NCI-H1105 treated with DMSO at 0.1 percent for 48 hours (cell line): ENCODE measurements around the gene RUVBL2.

ENCODE experiments used
- DNase-seq: peaks from one replicate; lab custom pipeline; 2025; lab: John Stamatoyannopoulos, UW

The RUVBL2 gene

GRCh38 chr19:48989701-48990291 lies 3.9 kb upstream of the RUVBL2 start:
- no peak for DNase-seq

- no peak for DNase-seq
Observed at GRCh38 chr19:48990400-48990799, 3.3 kb upstream of the RUVBL2 start.

- DNase-seq, result no peak
Observed at GRCh38 chr19:48991011-48991609, 2.6 kb upstream of the RUVBL2 start.

- no peak for DNase-seq
Observed at GRCh38 chr19:48991873-48992580, 1.7 kb upstream of the RUVBL2 start.

- DNase-seq, result no peak
Observed at GRCh38 chr19:48992581-48993174, 1.0 kb upstream of the RUVBL2 start.

GRCh38 chr19:48994035-48994386 lies 324 bp downstream of the RUVBL2 start:
- DNase-seq, result no peak

- no peak for DNase-seq
Observed at GRCh38 chr19:48997972-48998371, 4.3 kb downstream of the RUVBL2 start.

- DNase-seq, result no peak
Observed at GRCh38 chr19:48999481-49000325, 6.0 kb downstream of the RUVBL2 start.

- no peak for DNase-seq
Observed at GRCh38 chr19:49004133-49004532, 10.4 kb downstream of the RUVBL2 start.

- DNase-seq, result no peak
Observed at GRCh38 chr19:49004964-49005614, 11.4 kb downstream of the RUVBL2 start.

GRCh38 chr19:49006905-49007304 lies 13.2 kb downstream of the RUVBL2 start:
- DNase-seq, result no peak

- DNase-seq, result no peak
Observed at GRCh38 chr19:49009828-49010227, 16.1 kb downstream of the RUVBL2 start.

GRCh38 chr19:49010453-49010852 lies 16.8 kb downstream of the RUVBL2 start:
- no peak for DNase-seq

- DNase-seq, result no peak
Observed at GRCh38 chr19:49011194-49011593, 17.5 kb downstream of the RUVBL2 start.

GRCh38 chr19:49014123-49014869 lies 20.6 kb downstream of the RUVBL2 start:
- no peak for DNase-seq

GRCh38 chr19:49014870-49015255 lies 21.2 kb downstream of the RUVBL2 start:
- DNase-seq, result no peak

GRCh38 chr19:49016067-49016839 lies 22.6 kb downstream of the RUVBL2 start:
- no peak for DNase-seq

- no peak for DNase-seq
Observed at GRCh38 chr19:49017041-49017665, 23.5 kb downstream of the RUVBL2 start, which contains the start of gene LHB. LHB (minus strand) TSS chr19:49017091; CDS start chr19:49017081, 10 bp downstream.

- DNase-seq, result peak; percentile 51
Observed at GRCh38 chr19:49017666-49018351, 24.1 kb downstream of the RUVBL2 start.
